Activated T-cell treated with anti-CD3 and anti-CD28 coated beads for 4 hours (primary cell): ENCODE measurements around the gene PLAGL2.
"Not testable (repeated sequence)": the region's sequence is repeated elsewhere in the genome, so short reads cannot be mapped to it uniquely, and the experiment has no call there.

Source experiments
- DNase-seq: peaks from one replicate; pipeline ENCODE4 v3.0.0-alpha.2; 2020

The PLAGL2 gene

GRCh38 chr20:32203356-32204204 lies 4.0 kb downstream of the PLAGL2 start:
- DNase-seq: no peak

GRCh38 chr20:32201977-32202363 lies 5.6 kb downstream of the PLAGL2 start:
- DNase-seq: no peak

- DNase-seq: no peak
These were observed 6.1 kb downstream of the PLAGL2 start for GRCh38 chr20:32201296-32201976.

DNA sequence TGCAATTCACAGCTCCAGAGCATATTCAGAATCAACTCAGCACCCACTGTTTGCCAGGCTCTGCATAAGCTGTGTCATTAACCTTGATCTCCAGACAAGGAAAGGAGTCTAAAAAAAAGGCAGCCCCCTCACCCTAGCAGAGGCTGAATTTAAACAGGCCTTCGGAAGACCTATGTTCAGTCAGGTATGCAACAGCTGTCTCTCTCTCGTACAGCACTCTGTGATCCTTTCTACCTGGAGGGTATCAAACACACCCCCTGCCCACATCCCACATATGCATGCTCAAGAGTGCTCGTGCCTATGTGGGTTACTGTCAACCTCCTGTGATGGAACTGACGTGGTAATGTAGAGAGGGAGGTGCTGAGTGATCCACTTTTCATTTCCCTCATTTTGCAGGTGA lies 8.5 kb downstream of the PLAGL2 start:
- no peak for DNase-seq

- DNase-seq: not testable (repeated sequence)
These were observed 10.4 kb downstream of the PLAGL2 start for GRCh38 chr20:32197136-32197535.

DNA sequence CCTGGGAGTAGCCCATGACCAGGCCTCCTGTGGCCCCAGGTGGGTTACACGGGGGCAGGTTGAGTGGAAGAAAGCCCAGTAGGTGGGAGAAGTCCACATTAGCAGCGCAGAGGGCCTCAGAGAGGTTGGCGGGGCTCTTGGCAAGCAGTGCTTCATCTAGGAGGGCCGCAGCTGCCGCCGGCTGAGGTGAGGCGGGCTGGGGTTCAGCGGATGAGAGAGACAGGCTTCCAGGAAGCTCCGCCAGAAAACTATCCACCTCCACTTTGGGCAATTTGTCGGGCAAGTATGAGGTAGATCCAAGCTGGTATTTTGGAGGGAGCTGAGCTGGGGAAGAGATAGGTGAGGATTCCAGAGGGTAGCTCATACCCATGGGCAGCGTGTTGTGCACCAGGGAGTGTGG lies 10.9 kb downstream of the PLAGL2 start:
- DNase-seq: not testable (repeated sequence)

GRCh38 chr20:32195581-32195980 lies 12.0 kb downstream of the PLAGL2 start:
- no peak for DNase-seq

- DNase-seq: no peak
These were observed 13.5 kb downstream of the PLAGL2 start for GRCh38 chr20:32193996-32194395.

DNA sequence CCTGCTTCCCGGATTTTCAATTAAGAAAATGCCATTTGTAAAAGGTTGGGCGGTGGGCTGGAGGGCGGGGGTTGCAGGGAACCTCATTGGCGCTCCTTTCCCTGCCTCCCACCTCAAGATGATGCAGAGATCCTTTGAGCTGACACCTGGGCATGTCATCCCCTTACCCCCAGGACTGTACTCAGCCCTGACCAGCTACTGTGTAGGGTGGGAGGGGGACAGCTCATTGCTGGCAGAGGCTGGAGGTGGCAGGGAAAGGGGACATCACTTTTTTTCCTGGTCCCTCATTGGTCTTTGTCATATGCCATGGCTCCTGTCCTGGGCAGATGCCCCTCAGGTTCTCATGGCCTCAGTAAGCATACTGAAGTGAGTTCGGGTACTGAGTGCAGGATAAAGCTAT lies 14.2 kb downstream of the PLAGL2 start:
- DNase-seq: not testable (repeated sequence)

DNA sequence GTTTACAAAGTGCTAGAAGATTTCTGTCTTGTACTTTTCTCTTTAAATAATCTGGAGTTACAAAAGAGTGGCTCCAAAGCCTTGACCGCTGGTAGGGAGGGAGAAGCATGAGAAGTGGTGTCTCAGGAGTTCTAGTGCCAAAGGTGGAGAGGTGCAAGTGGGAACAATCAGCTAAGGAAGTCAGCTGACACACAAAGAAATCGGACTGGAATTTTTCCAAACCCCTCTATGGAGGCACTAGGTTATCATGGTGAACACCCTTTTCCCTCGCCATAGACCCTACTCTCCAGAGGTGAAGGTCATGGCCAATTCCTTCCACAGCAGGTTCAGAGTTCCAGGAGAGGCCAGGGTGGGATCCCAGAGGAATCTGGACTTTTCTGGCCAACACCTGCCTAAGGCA lies 14.8 kb downstream of the PLAGL2 start:
- DNase-seq: no peak

GRCh38 chr20:32191873-32192272 lies 15.7 kb downstream of the PLAGL2 start:
- DNase-seq: no peak

GRCh38 chr20:32191422-32191821 lies 16.1 kb downstream of the PLAGL2 start:
- DNase-seq: no peak

- no peak for DNase-seq
These were observed 16.7 kb downstream of the PLAGL2 start for GRCh38 chr20:32190616-32191415.

DNA sequence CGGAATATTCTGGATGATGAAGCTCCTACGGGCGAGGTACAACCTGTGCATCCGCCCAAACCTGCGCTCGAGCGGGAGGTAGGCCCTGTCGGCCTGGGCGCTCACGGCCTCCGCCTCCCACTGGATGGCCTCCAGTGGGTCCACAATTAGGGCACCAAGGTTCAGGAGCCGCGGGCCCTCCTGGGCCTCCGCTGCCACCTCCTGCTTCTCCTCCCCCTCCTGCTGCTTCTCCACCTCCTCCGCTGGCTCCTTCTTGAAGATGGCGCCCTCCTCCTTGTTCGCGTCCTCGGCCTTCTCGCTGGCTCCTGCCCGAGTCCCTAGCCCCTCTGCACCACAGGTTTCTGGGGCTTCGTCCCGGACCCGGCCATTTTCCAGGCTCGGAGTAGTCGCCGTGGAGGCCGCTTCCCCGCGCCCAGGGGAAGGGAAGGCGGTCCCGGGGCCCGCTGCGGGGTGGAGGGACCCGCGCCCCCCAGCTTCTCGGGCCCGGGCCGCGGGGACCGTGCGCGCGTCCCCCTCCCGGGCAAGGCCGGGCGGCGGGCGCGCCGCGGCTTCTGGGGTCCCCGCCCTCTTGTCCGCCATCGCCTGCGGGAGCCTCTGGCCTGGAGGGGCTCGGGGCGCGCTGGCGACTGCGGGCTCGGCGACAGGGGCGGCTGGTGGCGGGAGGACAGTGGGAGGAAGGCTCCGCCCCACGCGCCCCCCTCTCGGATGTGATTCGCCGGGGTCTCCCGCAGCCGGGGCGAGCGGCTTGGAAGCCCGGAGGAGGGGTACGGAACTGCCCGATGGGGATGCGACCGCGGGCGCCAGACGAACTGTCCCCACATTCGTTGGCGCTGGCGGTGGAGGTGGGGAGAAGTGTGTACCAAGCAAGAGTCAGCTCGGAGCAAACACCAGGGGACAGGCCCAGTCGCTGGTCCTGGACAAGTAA lies 17.6 kb downstream of the PLAGL2 start:
- DNase-seq: peak; percentile 29

- DNase-seq: no peak
These were observed 18.5 kb downstream of the PLAGL2 start for GRCh38 chr20:32189123-32189410.

GRCh38 chr20:32188376-32189122 lies 19.0 kb downstream of the PLAGL2 start:
- no peak for DNase-seq

- no peak for DNase-seq
These were observed 21.0 kb downstream of the PLAGL2 start for GRCh38 chr20:32186506-32186905.

GRCh38 chr20:32184961-32185603 lies 22.5 kb downstream of the PLAGL2 start:
- DNase-seq: no peak

DNA sequence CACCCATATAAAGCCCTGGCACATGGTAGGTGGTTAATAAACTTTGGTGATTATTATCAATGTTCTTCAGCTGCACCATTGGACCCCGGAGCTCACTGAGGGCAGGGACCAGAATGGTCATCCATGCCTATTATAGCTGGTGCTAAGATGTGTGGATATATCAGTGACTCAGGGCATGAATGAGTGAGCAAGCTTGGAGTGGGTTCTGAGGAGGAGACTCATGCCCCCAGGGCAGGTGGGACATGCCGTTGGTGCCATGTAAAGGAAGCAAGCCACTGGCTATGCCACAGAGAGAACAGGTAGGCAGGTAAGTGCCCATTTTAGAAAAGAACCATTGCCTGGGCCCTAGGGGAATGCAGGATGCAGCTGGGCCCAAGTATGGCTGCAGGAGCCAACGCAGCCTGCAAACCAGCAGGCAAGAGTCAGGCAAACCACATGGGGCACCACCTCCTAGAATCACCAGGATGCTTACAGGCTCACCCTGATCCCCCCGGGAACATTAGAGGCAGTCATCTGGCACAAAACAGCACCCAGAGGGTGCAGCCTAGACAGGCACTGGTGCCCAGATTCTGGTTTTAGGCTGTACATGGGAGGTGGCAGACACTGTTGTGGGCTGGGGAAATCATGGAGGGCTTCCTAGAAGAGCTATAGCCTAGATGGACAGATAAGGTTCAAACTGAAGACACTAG lies 23.5 kb downstream of the PLAGL2 start:
- no peak for DNase-seq

- no peak for DNase-seq
These were observed 25.9 kb downstream of the PLAGL2 start for GRCh38 chr20:32181606-32182005.

DNA sequence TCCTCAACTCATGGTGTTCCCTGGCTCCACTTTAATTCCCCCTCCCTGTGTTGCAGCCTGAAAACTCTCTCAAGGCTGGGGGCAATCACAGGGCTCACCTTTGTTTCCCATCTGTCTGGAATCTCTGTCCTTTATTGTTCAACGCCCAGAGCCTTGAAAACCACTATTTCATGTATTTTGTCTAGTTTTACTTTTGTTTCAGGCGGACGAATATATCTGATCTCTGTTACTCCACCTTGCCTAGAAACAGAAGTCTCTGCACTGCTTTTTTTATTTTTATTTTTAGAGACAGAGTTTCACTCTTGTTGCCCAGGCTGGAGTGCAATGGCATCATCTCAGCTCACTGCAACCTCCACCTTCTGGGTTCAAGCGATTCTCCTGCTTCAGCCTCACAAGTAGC lies 27.6 kb downstream of the PLAGL2 start:
- no peak for DNase-seq
